ENCODE data around the gene SLC23A2.

SLC23A2 gene

GRCh38 chr20:4894981-4895381, 106.3 kb downstream of the SLC23A2 start:
- Histone ChIP-seq H3K79me2 (ENCODE audit: low read length) (0 out of 2 replicates have a peak, but pooled peaks cover 2% of the 10 kb centered on the region), H3K4me2 (ENCODE audit: low read length) (peak overlapping the region; percentile 73), H3K4me1 (ENCODE audit: low read length) (peaks cover 38% of the 10 kb centered on the region), H3K9ac (ENCODE audit: low read length) (no peak overlapping the region), H2AFZ (ENCODE audit: low read depth, low read length) (no peak overlapping the region), H3K9me3 (ENCODE audit: insufficient read depth, low read length) (no peaks in the 10 kb centered on the region), H3K27me3 (ENCODE audit: low read depth, low read length) (no peaks in the 10 kb centered on the region), H3K27ac (ENCODE audit: low read length) (no peak overlapping the region), H3K36me3 (replicated peaks; ENCODE audit: low read depth, low read length) (peaks cover 4% of the 10 kb centered on the region), H3K4me3 (ENCODE audit: low read length) (peak overlapping the region; percentile 44), H4K20me1 (ENCODE audit: insufficient read depth, low read length) (no peaks in the 10 kb centered on the region)
- TF ChIP-seq EZH2phosphoT487 (IDR thresholded peaks at IDR 0.05; ENCODE audit: low read depth) = no peak
- TF ChIP-seq, protein P1, sequence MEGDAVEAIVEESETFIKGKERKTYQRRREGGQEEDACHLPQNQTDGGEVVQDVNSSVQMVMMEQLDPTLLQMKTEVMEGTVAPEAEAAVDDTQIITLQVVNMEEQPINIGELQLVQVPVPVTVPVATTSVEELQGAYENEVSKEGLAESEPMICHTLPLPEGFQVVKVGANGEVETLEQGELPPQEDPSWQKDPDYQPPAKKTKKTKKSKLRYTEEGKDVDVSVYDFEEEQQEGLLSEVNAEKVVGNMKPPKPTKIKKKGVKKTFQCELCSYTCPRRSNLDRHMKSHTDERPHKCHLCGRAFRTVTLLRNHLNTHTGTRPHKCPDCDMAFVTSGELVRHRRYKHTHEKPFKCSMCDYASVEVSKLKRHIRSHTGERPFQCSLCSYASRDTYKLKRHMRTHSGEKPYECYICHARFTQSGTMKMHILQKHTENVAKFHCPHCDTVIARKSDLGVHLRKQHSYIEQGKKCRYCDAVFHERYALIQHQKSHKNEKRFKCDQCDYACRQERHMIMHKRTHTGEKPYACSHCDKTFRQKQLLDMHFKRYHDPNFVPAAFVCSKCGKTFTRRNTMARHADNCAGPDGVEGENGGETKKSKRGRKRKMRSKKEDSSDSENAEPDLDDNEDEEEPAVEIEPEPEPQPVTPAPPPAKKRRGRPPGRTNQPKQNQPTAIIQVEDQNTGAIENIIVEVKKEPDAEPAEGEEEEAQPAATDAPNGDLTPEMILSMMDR (IDR thresholded peaks at IDR 0.05; ENCODE audit: low read depth, low read length) = no peak

GRCh38 chr20:4894409-4894808, 106.9 kb downstream of the SLC23A2 start:
- peak overlapping the region; percentile 73 for H3K4me2 ChIP-seq (ENCODE audit: low read length)
- no peak overlapping the region for H3K27ac ChIP-seq (ENCODE audit: low read length)
- no peak overlapping the region for H3K9ac ChIP-seq (ENCODE audit: low read length)

DNA sequence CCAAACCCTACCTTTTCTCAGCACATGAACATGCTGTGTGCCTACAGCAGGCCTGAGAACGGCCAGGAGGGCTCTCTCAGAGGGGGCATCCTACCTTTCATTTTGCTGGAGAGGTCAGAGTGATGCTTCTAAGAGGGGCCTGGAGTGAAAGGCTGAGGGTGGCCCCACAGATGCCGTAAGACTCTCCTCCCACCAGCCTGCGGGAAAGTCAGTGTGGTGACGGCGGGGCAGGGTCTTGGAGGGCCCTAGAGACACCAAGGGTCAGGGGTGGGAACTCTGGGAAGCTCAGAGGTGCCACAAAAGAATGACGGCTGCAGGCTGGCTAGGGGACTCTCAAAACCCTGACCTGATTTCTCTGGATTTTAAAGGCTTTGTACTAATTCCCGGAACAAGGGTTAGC, 107.6 kb downstream of the SLC23A2 start:
- peaks cover 11% of the 10 kb centered on the region for H3K36me3 ChIP-seq (replicated peaks; ENCODE audit: low read depth, low read length)
- H3K9ac ChIP-seq (ENCODE audit: low read length) = no peak overlapping the region
- H3K4me1 ChIP-seq (ENCODE audit: low read length) = peaks cover 38% of the 10 kb centered on the region
- no peak overlapping the region for H3K4me2 ChIP-seq (ENCODE audit: low read length)
- H2AFZ ChIP-seq (ENCODE audit: low read depth, low read length) = no peak overlapping the region
- H4K20me1 ChIP-seq (ENCODE audit: insufficient read depth, low read length) = no peaks in the 10 kb centered on the region
- no peaks in the 10 kb centered on the region for H3K27me3 ChIP-seq (ENCODE audit: low read depth, low read length)
- H3K27ac ChIP-seq (ENCODE audit: low read length) = no peak overlapping the region
- TF ChIP-seq, protein P1 (IDR thresholded peaks at IDR 0.05; ENCODE audit: low read depth, low read length) = no peak
- no peak overlapping the region for H3K4me3 ChIP-seq (ENCODE audit: low read length)
- H3K79me2 ChIP-seq (ENCODE audit: low read length) = 0 out of 2 replicates have a peak, but pooled peaks cover 2% of the 10 kb centered on the region
- H3K9me3 ChIP-seq (ENCODE audit: insufficient read depth, low read length) = no peaks in the 10 kb centered on the region

More at GRCh38 chr20:4894409-4894808, 106.9 kb downstream of the SLC23A2 start:
- Histone ChIP-seq H3K4me3 (ENCODE audit: low read length) (peak overlapping the region; percentile 44), H2AFZ (ENCODE audit: low read depth, low read length) (no peak overlapping the region), H3K9me3 (ENCODE audit: insufficient read depth, low read length) (no peaks in the 10 kb centered on the region), H4K20me1 (ENCODE audit: insufficient read depth, low read length) (no peaks in the 10 kb centered on the region), H3K4me1 (ENCODE audit: low read length) (peaks cover 38% of the 10 kb centered on the region), H3K27me3 (ENCODE audit: low read depth, low read length) (no peaks in the 10 kb centered on the region), H3K79me2 (ENCODE audit: low read length) (0 out of 2 replicates have a peak, but pooled peaks cover 2% of the 10 kb centered on the region), H3K36me3 (replicated peaks; ENCODE audit: low read depth, low read length) (peaks cover 6% of the 10 kb centered on the region)
- TF ChIP-seq, protein P1 (IDR thresholded peaks at IDR 0.05; ENCODE audit: low read depth, low read length) = no peak
- no peak for TF ChIP-seq EZH2phosphoT487 (IDR thresholded peaks at IDR 0.05; ENCODE audit: low read depth)

- H3K27ac ChIP-seq (ENCODE audit: low read length) = no peak overlapping the region
- no peak overlapping the region for H3K4me3 ChIP-seq (ENCODE audit: low read length)
- no peak overlapping the region for H3K4me2 ChIP-seq (ENCODE audit: low read length)
- 0 out of 2 replicates have a peak, but pooled peaks cover 2% of the 10 kb centered on the region for H3K79me2 ChIP-seq (ENCODE audit: low read length)
- H3K9ac ChIP-seq (ENCODE audit: low read length) = no peak overlapping the region
- H4K20me1 ChIP-seq (ENCODE audit: insufficient read depth, low read length) = no peaks in the 10 kb centered on the region
- H3K4me1 ChIP-seq (ENCODE audit: low read length) = peaks cover 34% of the 10 kb centered on the region
- H3K27me3 ChIP-seq (ENCODE audit: low read depth, low read length) = no peaks in the 10 kb centered on the region
- no peak overlapping the region for H2AFZ ChIP-seq (ENCODE audit: low read depth, low read length)
- peaks cover 17% of the 10 kb centered on the region for H3K36me3 ChIP-seq (replicated peaks; ENCODE audit: low read depth, low read length)
- no peak for TF ChIP-seq EZH2phosphoT487 (IDR thresholded peaks at IDR 0.05; ENCODE audit: low read depth)
- TF ChIP-seq, protein P1 (IDR thresholded peaks at IDR 0.05; ENCODE audit: low read depth, low read length) = no peak
- no peaks in the 10 kb centered on the region for H3K9me3 ChIP-seq (ENCODE audit: insufficient read depth, low read length)
Observed at GRCh38 chr20:4891997-4892396, 109.3 kb downstream of the SLC23A2 start.
